ENCODE results near the gene ADAM11. TPM values are rescaled to one million over a fixed set of nuclear protein-coding genes. Genes with fewer than 3 reads are reported as not detected.

The ADAM11 gene
- total and polyA plus RNA-seq, 2 of the 13 experiments (the other 11 are each of a cell fraction or from before 2014, with no cell fraction given) = 0.38 to 0.91 TPM

GRCh38 chr17:44775838-44776621 is 17.2 kb downstream of the ADAM11 start (continued):
- TF ChIP-seq ARID5B (CRISPR knock-in tag; IDR thresholded peaks at IDR 0.05) (no peak), ZBTB7A (CRISPR knock-in tag; IDR thresholded peaks at IDR 0.05) (no peak), POLR2AphosphoS5 (IDR thresholded peaks at IDR 0.05; ENCODE audit: low read depth, low read length) (0 out of 2 replicates have a peak, but pooled peaks have one; percentile 0), MBD4 (IDR thresholded peaks at IDR 0.05; ENCODE audit: borderline replicate concordance, low read length) (no peak), ZNF776 (CRISPR knock-in tag; IDR thresholded peaks at IDR 0.05) (peak; percentile 59; the same call in 1 of the 2 replicates), KDM5B (CRISPR knock-in tag; IDR thresholded peaks at IDR 0.05; ENCODE audit: borderline replicate concordance) (0 out of 2 replicates have a peak, but pooled peaks have one; percentile 4), ZNF318 (CRISPR knock-in tag; IDR thresholded peaks at IDR 0.05) (no peak), ZNF350 (CRISPR knock-in tag; IDR thresholded peaks at IDR 0.05; ENCODE audit: borderline replicate concordance, low read depth) (no peak), ZZZ3 (CRISPR knock-in tag; IDR thresholded peaks at IDR 0.05; ENCODE audit: borderline replicate concordance) (0 out of 2 replicates have a peak, but pooled peaks have one; percentile 53), E2F5 (CRISPR knock-in tag; conservative IDR thresholded peaks at IDR 0.05) (no peak)
